ENCODE measurements around the gene HLA-F. TPM values are rescaled to one million over a fixed set of nuclear protein-coding genes. Genes with fewer than 3 reads are reported as not detected.

HLA-F gene
- not detected in 2 replicates for total RNA-seq (2014; rRNA removed; shearing (Covaris generic))

DNA sequence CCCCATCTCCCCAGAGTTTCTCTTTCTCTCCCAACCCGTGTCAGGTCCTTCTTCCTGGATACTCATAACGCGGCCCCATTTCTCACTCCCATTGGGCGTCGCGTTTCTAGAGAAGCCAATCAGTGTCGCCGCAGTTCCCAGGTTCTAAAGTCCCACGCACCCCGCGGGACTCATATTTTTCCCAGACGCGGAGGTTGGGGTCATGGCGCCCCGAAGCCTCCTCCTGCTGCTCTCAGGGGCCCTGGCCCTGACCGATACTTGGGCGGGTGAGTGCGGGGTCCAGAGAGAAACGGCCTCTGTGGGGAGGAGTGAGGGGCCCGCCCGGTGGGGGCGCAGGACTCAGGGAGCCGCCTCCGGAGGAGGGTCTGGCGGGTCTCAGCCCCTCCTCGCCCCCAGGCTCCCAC lies at the start of gene HLA-F:
Gene HLA-F (plus strand): TSS at position 173 of the 404 bp plus-strand sequence. CDS start 30 bp downstream, at position 203.
- DNase-seq = no peak
- H3K27ac ChIP-seq = no peak within 1 kb of the TSS
- H3K9me3 ChIP-seq (replicated peaks) = no peaks in the 10 kb centered on the region
- H3K4me1 ChIP-seq = no peaks in the 10 kb centered on the region
- no peaks in the 10 kb centered on the region for H3K36me3 ChIP-seq
- no peaks in the 10 kb centered on the region for H3K27me3 ChIP-seq
- no peak within 1 kb of the TSS for H3K4me3 ChIP-seq

DNA sequence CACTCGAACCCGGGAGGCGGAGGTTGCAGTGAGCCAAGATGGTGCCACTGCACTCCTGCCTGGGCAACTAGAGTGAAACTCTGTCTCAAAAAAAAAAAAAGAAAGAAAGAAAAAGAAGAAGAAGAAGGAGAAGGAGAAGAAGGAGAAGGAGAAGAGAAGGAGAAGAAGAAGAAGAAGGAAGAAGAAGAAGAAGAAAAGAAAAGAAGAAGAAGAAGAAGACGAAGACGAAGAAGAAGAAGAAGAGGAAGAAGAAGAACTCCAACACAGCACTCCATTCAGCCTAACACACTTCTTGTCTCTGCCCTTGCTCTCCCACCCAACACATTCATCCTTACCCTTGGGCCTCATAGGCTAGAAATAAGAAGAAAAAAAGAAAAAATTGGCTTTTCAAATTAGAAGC lies 49.2 kb upstream of the HLA-F start:
- no peaks in the 10 kb centered on the region for H3K9me3 ChIP-seq (replicated peaks)
- H3K4me1 ChIP-seq = peaks cover 10% of the 10 kb centered on the region
- H3K27ac ChIP-seq = no peak overlapping the region
- no peak for DNase-seq
- H3K4me3 ChIP-seq = no peak overlapping the region
- H3K27me3 ChIP-seq = no peaks in the 10 kb centered on the region
- no peaks in the 10 kb centered on the region for H3K36me3 ChIP-seq

DNA sequence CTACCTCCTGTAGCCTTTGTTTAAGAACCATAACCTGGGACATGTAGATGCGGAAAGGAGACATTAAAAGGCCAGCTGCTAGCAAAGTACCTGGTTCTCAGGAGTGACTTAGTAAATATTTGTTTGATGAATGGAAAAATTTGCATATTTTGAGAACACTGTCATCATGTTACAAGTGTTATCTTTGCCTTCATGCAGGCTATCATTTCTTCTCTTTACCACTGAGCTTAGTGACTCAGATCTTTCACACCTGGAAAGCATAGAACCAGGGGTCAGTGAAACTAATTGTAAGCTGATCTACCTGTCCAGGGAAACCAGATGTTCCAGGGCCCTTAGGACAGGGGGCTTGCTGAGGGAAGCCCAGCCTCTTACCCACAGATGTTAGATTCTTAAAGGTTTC lies 47.7 kb upstream of the HLA-F start:
- Histone ChIP-seq H3K27ac (no peak overlapping the region), H3K9me3 (replicated peaks) (no peaks in the 10 kb centered on the region)

DNA sequence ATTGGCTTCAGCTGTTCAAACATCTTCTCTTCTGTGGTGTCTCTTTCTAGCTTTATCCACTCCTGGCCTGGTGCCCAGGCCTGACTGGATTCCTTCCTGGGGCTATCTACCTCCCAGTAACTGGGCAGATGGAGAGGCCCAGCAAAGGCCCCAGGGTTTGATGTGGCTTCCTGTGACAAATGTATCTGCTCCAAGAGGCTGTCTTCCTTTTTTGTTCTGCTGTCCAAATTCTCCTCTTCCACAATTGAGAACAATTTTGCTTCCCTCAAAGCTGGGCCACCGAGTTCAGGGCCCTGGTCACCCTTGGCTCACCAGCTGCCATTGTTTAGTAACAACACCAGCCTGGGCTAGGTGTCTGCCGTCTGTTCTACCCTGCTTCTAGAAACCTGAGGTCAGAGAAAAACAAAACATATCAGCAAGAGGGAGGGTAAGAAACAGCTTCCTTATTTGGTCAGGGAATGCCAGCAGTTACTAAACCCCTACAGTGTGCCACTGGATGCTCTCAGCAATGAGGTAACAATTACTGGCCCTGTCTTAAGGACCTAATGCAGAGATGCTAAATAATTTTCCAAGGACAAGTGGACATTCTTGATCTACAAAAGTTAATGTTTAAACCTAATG lies 46.1 kb upstream of the HLA-F start:
- Histone ChIP-seq H3K4me3 (no peak overlapping the region), H3K27me3 (no peaks in the 10 kb centered on the region), H3K27ac (peak overlapping the region; percentile 8; the same call in 1 of the 2 replicates), H3K4me1 (peaks cover 10% of the 10 kb centered on the region), H3K36me3 (no peaks in the 10 kb centered on the region), H3K9me3 (replicated peaks) (no peaks in the 10 kb centered on the region)
- DNase-seq = peak; percentile 81 to 87

More for the DNA sequence above, 47.7 kb upstream of the HLA-F start:
- no peak overlapping the region for H3K4me3 ChIP-seq
- H3K4me1 ChIP-seq = peaks cover 10% of the 10 kb centered on the region
- H3K36me3 ChIP-seq = no peaks in the 10 kb centered on the region
- DNase-seq = no peak
- H3K27me3 ChIP-seq = no peaks in the 10 kb centered on the region

DNA sequence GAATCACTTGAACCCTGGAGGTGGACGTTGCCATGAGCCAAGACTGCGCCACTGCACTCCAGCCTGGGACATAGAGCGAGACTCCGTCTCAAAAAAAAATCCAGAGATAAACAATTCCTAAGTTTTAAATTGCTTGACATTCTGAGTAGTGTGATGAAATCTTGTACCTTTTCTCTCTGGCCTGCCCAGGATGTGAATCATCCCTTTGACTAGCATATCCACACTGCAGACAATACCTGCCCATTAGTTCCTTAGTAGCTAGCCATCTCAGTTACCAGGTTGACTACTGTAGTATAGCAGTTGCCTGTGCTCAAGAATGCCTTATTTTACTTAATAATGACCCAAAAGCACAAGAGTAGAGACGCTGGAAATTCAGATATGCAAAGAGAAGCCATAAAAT lies 45.1 kb upstream of the HLA-F start:
- no peak overlapping the region for H3K27ac ChIP-seq
- no peaks in the 10 kb centered on the region for H3K27me3 ChIP-seq
- no peaks in the 10 kb centered on the region for H3K36me3 ChIP-seq
- DNase-seq = no peak
- no peaks in the 10 kb centered on the region for H3K9me3 ChIP-seq (replicated peaks)
- H3K4me3 ChIP-seq = no peak overlapping the region
- peaks cover 10% of the 10 kb centered on the region for H3K4me1 ChIP-seq

DNA sequence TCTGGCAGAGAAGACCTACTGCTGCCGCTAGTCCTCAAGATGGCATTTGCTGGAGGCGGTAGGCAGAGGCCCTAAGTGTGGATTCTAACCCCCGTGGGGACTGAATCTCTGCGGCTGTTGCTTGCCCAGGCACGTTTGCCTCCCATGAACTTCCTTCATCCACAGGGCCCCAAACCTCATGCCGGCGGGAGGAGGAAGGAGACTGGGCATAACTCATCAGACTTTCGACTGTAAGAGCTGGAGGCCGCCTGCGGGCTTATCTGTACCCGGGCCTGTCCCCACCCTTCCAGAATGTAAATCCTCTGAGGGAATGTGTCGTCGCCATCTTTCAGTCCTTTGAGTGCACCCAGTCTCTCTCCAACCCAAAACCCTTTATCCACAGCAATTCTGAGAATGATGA lies 43.3 kb upstream of the HLA-F start:
- H3K4me3 ChIP-seq = no peak overlapping the region
- H3K27me3 ChIP-seq = no peaks in the 10 kb centered on the region
- peaks cover 10% of the 10 kb centered on the region for H3K4me1 ChIP-seq
- no peaks in the 10 kb centered on the region for H3K9me3 ChIP-seq (replicated peaks)
- no peak overlapping the region for H3K27ac ChIP-seq
- DNase-seq = no peak
- no peaks in the 10 kb centered on the region for H3K36me3 ChIP-seq

DNA sequence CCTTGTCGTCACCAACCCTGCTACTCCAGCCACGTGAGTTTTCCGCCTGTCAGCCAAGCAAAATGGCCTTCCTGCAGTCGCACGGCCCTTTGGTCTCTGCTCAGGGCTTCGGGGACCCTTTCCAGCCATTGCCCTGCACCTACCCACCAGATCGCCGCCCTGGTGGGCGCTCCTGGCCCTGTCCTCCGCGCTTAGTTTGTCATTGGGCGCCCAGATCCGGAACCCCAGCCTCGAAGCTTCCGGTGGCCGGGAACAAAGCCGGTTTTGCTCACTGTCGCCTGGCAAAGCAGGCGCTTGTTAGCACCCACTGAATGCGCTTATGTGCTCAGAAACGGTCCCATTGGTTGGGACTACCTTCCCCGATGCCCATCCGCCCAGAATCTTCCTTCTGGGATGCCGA lies 42.8 kb upstream of the HLA-F start:
- Histone ChIP-seq H3K27ac (no peak overlapping the region), H3K9me3 (replicated peaks) (no peaks in the 10 kb centered on the region), H3K4me1 (peaks cover 10% of the 10 kb centered on the region), H3K36me3 (no peaks in the 10 kb centered on the region), H3K27me3 (no peaks in the 10 kb centered on the region), H3K4me3 (no peak overlapping the region)
- DNase-seq = no peak

DNA sequence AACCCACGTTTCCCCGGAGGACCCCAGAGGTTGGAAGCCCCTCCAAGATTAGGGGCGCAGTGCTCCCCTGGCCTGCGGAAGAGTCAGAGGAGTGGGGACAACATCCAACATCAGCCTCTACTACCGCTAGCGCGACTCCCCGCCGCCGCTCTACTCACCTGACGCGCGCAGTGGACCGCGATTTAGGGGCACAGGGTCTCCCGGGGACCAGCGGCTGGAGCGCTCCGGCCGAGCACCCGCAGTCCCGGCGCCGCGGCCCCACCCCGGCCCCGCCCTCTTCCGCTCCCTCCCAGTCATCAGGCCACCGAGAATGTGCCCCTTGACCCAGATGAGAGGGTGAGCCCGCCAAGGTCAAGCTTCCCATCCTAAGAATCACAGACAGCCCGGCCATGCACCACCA lies 42.3 kb upstream of the HLA-F start, which contains the start of gene ZFP57:
Gene ZFP57 (minus strand): TSS at position 249 of the 400 bp plus-strand sequence. CDS start 4,149 bp downstream, outside the sequence.
- no peak for DNase-seq
- Histone ChIP-seq H3K27me3 (no peaks in the 10 kb centered on the region), H3K4me3 (no peak within 1 kb of the TSS)

DNA sequence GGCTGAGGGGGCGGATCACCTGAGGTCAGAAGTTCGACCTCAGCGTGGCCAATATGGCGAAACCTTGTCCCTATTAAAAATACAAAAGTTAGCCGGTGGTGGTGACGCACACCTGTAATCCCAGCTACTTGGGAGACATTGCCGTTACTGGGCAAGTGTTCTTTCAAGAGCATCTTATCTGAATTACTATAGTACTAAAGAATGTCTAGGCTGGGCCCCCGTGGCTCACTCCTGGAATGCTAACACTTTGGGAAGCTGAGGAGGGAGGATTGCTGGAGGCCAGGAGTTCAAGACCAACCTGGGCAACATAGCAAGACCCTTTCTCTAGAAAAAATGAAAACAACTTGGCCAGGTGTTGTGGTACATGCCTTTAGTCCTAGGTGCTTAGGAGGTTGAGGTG lies 41.4 kb upstream of the HLA-F start:
- no peaks in the 10 kb centered on the region for H3K27me3 ChIP-seq
- no peak overlapping the region for H3K27ac ChIP-seq
- H3K4me1 ChIP-seq = peaks cover 10% of the 10 kb centered on the region
- H3K36me3 ChIP-seq = no peaks in the 10 kb centered on the region
- DNase-seq = no peak
- no peaks in the 10 kb centered on the region for H3K9me3 ChIP-seq (replicated peaks)
- H3K4me3 ChIP-seq = no peak overlapping the region

More for the DNA sequence above, 42.3 kb upstream of the HLA-F start, which contains the start of gene ZFP57:
- Histone ChIP-seq H3K36me3 (no peaks in the 10 kb centered on the region), H3K4me1 (peaks cover 10% of the 10 kb centered on the region), H3K9me3 (replicated peaks) (no peaks in the 10 kb centered on the region), H3K27ac (no peak within 1 kb of the TSS)

DNA sequence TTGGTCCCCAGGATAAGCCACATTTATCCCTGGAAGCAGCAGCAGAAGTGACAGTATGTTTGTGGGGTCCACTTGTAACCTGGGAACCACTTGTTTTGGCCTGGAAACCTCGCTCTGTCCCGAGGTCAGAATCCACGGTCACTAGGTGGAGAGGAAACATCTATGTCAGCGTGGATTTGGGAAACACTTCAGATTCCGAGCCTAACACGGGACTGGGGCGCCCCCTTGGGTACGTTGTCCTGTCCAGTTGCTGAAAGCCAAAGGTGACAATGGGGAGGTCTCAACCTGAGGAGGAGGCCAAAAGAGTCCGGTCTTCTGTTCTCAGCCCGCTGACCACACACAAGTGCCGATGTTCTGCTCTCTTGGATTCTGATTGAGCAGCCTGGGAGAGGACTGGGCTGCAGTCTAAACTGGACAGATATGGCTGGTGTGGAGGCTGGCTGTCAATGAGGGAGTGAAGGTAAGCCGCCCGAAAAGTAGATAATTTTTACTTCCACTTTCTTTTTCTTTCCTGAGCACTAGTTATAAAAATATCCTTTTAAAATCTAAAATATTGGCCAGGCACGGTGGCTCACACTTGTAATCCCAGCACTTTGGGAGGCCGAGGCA lies 37.4 kb upstream of the HLA-F start:
- no peaks in the 10 kb centered on the region for H3K27me3 ChIP-seq
- DNase-seq = no peak
- H3K4me1 ChIP-seq = no peaks in the 10 kb centered on the region
- no peaks in the 10 kb centered on the region for H3K36me3 ChIP-seq
- no peak overlapping the region for H3K4me3 ChIP-seq
- no peaks in the 10 kb centered on the region for H3K9me3 ChIP-seq (replicated peaks)
- no peak overlapping the region for H3K27ac ChIP-seq

DNA sequence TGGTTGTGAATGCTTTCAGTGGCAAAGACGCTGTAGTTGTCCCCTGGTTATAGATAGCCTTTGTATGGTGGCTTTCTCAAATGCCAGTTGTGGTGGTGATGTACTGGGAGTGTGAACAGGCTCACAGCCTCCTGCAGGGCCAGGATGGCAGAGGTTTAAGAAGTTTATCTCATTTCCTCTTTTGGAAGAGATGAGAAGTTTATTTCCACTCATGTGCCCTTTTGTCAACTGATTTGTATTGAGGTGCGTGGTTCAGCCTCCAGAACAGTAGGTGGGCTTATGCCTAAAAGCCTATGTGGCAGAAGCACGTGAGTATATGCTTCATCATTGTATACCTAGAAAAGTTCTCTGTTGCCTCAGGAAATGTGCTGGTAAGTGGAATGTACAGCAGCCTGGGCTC lies 28.6 kb upstream of the HLA-F start:
- Histone ChIP-seq H3K36me3 (no peaks in the 10 kb centered on the region), H3K9me3 (replicated peaks) (no peaks in the 10 kb centered on the region), H3K27ac (no peak overlapping the region), H3K4me3 (no peak overlapping the region), H3K4me1 (no peaks in the 10 kb centered on the region), H3K27me3 (no peaks in the 10 kb centered on the region)
- no peak for DNase-seq

DNA sequence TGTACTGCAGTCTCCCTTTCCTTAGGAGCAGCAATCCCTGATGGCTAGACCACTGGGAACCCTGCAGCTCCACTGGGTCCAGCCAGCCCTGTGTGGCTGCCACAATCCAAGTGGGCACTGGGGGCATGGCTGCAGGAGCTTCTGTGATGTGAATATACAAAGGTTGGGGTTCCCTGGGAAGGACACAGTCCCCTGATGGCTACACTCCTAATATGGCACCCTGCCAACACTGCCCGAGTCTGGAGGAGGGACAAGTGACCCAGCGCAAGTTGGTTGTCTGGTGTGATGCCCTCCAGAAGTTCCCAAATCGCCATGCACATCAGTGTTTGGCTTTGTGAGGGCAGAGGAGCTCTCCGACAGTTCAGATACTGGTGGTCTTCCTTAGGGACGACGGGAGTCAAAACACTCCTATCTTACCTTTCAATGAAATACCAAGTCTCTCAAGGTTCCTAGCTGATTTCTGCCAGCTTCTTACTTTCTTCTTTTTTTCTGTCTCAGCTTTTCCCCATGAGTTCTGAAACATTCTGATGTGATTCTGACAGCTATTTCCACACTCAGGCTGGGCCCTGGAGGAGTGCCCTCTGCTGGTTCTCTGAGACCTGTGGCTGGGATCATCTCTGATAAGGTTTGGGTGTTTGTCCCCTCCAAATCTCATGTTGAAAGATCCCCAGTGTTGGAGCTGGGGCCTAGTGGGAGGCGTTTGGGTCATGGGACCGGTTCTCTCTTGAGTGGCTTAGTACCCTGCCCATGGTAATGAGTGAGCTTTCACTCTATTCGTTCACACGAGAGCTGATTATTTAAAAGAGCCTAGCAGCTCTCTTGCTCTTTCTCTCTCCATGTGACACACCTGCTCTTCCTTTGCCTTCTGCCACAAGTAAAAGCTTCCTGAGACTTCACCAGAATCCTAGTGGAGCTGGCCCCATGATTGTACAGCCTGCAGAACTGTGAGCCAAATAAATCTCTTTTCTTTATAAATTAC lies 26.8 kb upstream of the HLA-F start:
- no peaks in the 10 kb centered on the region for H3K36me3 ChIP-seq
- H3K9me3 ChIP-seq (replicated peaks) = no peaks in the 10 kb centered on the region
- no peak overlapping the region for H3K27ac ChIP-seq
- H3K27me3 ChIP-seq = no peaks in the 10 kb centered on the region
- no peak overlapping the region for H3K4me3 ChIP-seq
- DNase-seq = peak in 1 of 2 experiments; percentile 9
- H3K4me1 ChIP-seq = no peaks in the 10 kb centered on the region

DNA sequence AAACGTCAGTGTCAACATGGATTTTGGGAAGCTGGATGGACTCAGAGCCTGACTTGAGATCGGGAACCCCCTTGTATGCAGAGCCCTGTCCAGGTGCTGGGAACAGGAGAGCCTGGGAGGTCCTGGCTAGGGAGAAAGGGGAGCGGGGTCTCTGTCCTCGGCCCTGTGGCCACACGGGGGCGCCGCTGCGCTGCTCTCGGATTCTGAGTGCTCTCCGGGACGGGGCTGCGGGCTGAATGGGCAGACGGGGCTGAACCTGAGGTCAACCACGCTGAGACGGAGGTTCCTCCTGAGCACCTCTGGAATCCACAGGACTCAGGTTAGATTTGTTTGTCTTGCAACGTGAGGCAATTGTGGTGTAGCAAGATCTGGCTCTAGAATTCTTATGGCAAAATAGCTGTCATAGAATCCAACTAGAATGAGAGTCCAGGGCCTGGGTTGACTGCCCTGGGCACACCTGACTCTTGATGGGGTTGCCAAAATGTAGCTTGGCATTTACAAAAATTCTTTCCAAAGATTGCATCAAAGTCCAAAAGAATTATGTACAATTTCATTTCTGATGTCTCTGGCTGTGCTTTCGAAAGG lies 20.6 kb upstream of the HLA-F start:
- no peak overlapping the region for H3K4me3 ChIP-seq
- no peaks in the 10 kb centered on the region for H3K36me3 ChIP-seq
- peak; percentile 53 to 77 for DNase-seq
- H3K27ac ChIP-seq = no peak overlapping the region
- no peaks in the 10 kb centered on the region for H3K4me1 ChIP-seq
- H3K27me3 ChIP-seq = no peaks in the 10 kb centered on the region
- H3K9me3 ChIP-seq (replicated peaks) = no peaks in the 10 kb centered on the region

DNA sequence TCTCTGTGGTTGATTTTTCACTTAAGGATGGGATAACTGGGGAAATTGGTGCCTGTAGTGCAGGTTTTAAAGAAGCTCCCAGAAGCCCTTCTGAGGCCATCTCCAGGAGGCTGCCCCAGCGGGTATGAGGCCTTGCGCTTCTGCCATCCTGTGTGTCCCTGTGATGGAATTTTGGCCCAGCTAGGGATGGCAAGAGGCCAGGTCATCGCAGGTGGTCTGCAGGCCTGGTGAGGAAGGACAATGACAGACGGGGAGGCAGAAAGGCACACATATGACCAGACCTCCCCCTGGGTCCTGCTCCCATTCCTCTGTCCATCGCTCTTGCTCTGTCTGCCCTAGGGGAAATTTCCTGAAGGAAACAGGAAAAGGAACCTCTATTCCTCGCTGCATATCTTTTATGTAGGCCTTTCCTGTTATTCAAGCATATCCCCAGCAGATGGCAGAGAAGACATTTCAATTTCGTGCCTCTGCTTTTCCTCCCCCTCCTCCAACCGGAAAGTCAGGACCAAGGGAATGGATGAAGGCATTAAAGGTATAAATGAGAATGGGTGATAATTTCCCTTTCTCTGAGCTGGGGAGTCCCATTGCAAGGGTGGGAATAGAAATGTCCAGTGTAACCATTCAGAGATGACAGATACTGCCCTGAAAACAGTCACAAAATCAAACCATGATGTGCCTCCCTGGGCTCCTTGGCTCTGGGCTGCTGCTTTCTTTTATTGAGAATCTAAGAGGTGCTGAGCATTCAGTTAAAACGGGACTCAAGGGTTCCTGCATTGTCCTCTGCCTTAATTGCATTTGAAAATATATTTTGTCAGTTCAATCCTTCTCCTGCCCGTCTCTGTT lies 17.6 kb upstream of the HLA-F start:
- Histone ChIP-seq H3K27me3 (no peaks in the 10 kb centered on the region; the same call in 1 of the 2 replicates), H3K4me3 (no peak overlapping the region), H3K4me1 (no peaks in the 10 kb centered on the region), H3K9me3 (replicated peaks) (no peaks in the 10 kb centered on the region), H3K36me3 (no peaks in the 10 kb centered on the region), H3K27ac (no peak overlapping the region)
- DNase-seq = no peak

Measured in SJCRH30 (cell line).